Neural cell (in vitro differentiated cells): ENCODE data around the gene CCDC89.

Experiments used
- EZH2 ChIP-seq: fragments of 200-600, 300-800 bp; shearing (Covaris generic), sonication (generic); IDR thresholded peaks from 2 replicates; pipeline ENCODE4 v1.6.1; 2014; ENCODE audit warnings: antibody characterized with exemption, low read length, borderline replicate concordance, mild to moderate bottlenecking; ENCODE audit not compliant: insufficient read depth, poor library complexity, severe bottlenecking
- MXI1 ChIP-seq: fragments of 450-650 bp; conservative IDR thresholded peaks from 2 replicates; pipeline ENCODE4 v1.6.1; 2014; ENCODE audit warnings: antibody characterized with exemption, mild to moderate bottlenecking; ENCODE audit not compliant: poor library complexity, severe bottlenecking
- POLR2AphosphoS5 ChIP-seq: IDR thresholded peaks from 2 replicates; pipeline ENCODE4 v1.6.1; 2012
- TF ChIP-seq, protein P1 (sequence below): fragments of 450-650 bp; IDR thresholded peaks from 2 replicates; pipeline ENCODE4 v1.5.1; 2014; ENCODE audit warnings: antibody characterized with exemption, mild to moderate bottlenecking, moderate library complexity; ENCODE audit not compliant: poor library complexity, severe bottlenecking
- TF ChIP-seq, protein P2 (sequence below): IDR thresholded peaks from 2 replicates; pipeline ENCODE4 v1.6.1; 2012; ENCODE audit warnings: borderline replicate concordance

DNA sequence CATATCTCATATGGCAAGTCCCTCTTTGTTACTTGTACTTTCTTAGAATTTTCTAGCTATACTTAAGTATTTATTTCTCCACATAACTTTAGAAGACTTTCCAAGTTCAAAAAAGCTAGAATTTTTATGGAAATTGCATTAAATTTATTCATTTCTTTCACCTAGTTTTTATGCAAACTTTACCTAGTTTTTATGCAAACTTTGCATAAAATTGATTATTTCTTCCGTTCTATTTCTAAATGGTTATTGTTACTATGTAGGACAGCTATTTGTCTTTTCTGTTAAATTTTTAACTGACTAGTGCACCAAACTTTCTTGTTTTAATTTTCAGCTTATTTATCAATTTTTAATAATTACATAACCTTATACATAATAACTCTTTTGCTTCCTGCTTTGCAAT is 17.8 kb downstream of the CCDC89 start:
- TF ChIP-seq, protein P1, sequence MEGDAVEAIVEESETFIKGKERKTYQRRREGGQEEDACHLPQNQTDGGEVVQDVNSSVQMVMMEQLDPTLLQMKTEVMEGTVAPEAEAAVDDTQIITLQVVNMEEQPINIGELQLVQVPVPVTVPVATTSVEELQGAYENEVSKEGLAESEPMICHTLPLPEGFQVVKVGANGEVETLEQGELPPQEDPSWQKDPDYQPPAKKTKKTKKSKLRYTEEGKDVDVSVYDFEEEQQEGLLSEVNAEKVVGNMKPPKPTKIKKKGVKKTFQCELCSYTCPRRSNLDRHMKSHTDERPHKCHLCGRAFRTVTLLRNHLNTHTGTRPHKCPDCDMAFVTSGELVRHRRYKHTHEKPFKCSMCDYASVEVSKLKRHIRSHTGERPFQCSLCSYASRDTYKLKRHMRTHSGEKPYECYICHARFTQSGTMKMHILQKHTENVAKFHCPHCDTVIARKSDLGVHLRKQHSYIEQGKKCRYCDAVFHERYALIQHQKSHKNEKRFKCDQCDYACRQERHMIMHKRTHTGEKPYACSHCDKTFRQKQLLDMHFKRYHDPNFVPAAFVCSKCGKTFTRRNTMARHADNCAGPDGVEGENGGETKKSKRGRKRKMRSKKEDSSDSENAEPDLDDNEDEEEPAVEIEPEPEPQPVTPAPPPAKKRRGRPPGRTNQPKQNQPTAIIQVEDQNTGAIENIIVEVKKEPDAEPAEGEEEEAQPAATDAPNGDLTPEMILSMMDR = no peak
- no peak for TF ChIP-seq POLR2AphosphoS5
- no peak for TF ChIP-seq EZH2
- TF ChIP-seq, protein P2, sequence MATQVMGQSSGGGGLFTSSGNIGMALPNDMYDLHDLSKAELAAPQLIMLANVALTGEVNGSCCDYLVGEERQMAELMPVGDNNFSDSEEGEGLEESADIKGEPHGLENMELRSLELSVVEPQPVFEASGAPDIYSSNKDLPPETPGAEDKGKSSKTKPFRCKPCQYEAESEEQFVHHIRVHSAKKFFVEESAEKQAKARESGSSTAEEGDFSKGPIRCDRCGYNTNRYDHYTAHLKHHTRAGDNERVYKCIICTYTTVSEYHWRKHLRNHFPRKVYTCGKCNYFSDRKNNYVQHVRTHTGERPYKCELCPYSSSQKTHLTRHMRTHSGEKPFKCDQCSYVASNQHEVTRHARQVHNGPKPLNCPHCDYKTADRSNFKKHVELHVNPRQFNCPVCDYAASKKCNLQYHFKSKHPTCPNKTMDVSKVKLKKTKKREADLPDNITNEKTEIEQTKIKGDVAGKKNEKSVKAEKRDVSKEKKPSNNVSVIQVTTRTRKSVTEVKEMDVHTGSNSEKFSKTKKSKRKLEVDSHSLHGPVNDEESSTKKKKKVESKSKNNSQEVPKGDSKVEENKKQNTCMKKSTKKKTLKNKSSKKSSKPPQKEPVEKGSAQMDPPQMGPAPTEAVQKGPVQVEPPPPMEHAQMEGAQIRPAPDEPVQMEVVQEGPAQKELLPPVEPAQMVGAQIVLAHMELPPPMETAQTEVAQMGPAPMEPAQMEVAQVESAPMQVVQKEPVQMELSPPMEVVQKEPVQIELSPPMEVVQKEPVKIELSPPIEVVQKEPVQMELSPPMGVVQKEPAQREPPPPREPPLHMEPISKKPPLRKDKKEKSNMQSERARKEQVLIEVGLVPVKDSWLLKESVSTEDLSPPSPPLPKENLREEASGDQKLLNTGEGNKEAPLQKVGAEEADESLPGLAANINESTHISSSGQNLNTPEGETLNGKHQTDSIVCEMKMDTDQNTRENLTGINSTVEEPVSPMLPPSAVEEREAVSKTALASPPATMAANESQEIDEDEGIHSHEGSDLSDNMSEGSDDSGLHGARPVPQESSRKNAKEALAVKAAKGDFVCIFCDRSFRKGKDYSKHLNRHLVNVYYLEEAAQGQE = no peak
- TF ChIP-seq MXI1 = no peak
